Ectodermal cell (in vitro differentiated cells): ENCODE results near the gene SRRD.

Experiments used
- H3K27ac ChIP-seq: 2 replicates; pipeline ENCODE4 v1.7.0; 2013; ENCODE audit warnings: mild to moderate bottlenecking, low read depth, low read length; ENCODE audit not compliant: insufficient read depth, poor library complexity, severe bottlenecking
- H3K27me3 ChIP-seq: 2 replicates; pipeline ENCODE4 v1.7.0; 2013; ENCODE audit warnings: mild to moderate bottlenecking, low read length; ENCODE audit not compliant: insufficient read depth, control insufficient read depth, poor library complexity, severe bottlenecking
- H3K36me3 ChIP-seq: one replicate; pipeline ENCODE4 v1.7.0; 2013; ENCODE audit warnings: low read length; ENCODE audit not compliant: control insufficient read depth, insufficient read depth
- H3K4me1 ChIP-seq: one replicate; pipeline ENCODE4 v1.7.0; 2013; ENCODE audit warnings: low read length; ENCODE audit not compliant: control insufficient read depth, insufficient read depth
- H3K4me3 ChIP-seq: 2 replicates; pipeline ENCODE4 v1.7.0; 2013; ENCODE audit warnings: low read depth, low read length, control low read depth; ENCODE audit not compliant: insufficient read depth
- H3K9me3 ChIP-seq: 2 replicates; pipeline ENCODE4 v1.7.0; 2013; ENCODE audit warnings: mild to moderate bottlenecking, low read length, moderate library complexity; ENCODE audit not compliant: control insufficient read depth
- whole genome bisulfite sequencing, 2 experiments: methylation state at CpG; one replicate each; pipeline ENCODE4 v1.1.7; 2013; ENCODE audit warnings: missing lambda C conversion rate in 2 of 2; 5-methylcytosine and 5-hydroxymethylcytosine counted together

SRRD gene

DNA sequence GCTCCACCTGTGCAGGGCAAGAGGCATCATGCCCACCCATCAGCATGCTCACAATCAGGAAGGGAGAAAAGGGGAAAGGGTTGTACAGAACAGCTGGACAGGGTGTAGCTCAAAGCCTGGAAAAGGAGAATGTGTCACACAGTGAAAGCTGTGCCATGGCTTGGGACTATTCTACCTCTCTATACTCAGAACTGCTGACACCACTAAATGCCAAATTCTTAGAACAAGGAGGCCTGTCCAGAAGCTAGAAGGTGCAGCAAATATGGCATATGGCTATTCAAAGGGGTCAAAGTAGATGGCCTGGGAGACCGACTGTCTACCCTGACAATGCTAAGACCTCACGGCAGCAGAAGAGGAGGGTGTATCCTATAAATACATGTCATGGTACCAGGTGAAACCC, 12.9 kb upstream of the SRRD start:
- Histone ChIP-seq H3K27ac (no peak overlapping the region), H3K4me1 (no peaks in the 10 kb centered on the region), H3K27me3 (no peaks in the 10 kb centered on the region), H3K36me3 (peaks cover 47% of the 10 kb centered on the region), H3K4me3 (no peak overlapping the region), H3K9me3 (no peaks in the 10 kb centered on the region)
- WGBS, 2 experiments, result 88 to 93% methylated on average over 2 of the region's 2 CpGs

GRCh38 chr22:26471522-26471921, 12.2 kb upstream of the SRRD start:
- Histone ChIP-seq H3K4me1 (no peaks in the 10 kb centered on the region), H3K9me3 (no peaks in the 10 kb centered on the region), H3K27me3 (no peaks in the 10 kb centered on the region), H3K36me3 (peaks cover 42% of the 10 kb centered on the region), H3K27ac (no peak overlapping the region), H3K4me3 (no peak overlapping the region)
- 95 to 96% methylated on average over 5 of the region's 5 CpGs for WGBS, 2 experiments

DNA sequence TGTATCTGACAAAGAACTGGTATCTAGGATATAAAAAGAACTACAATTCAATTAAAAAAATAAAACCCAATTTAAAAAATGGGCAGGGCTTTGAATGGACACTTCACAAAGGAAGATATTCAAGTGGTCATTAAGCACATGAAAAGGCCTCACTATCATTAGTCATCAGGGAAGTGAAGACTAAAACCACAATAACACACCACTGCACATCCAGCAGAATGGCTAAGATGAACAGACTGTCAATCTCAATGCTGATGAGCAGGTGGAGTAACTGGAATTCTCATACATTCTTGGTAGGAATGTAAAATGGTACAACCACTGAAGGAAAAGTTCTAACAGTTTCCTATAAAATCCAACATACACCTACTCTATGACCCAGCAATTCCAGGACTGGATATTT, 9.0 kb upstream of the SRRD start:
- no peaks in the 10 kb centered on the region for H3K4me1 ChIP-seq
- no peaks in the 10 kb centered on the region for H3K9me3 ChIP-seq
- no peak overlapping the region for H3K4me3 ChIP-seq
- H3K36me3 ChIP-seq, result peaks cover 37% of the 10 kb centered on the region
- no peaks in the 10 kb centered on the region for H3K27me3 ChIP-seq
- H3K27ac ChIP-seq, result no peak overlapping the region

DNA sequence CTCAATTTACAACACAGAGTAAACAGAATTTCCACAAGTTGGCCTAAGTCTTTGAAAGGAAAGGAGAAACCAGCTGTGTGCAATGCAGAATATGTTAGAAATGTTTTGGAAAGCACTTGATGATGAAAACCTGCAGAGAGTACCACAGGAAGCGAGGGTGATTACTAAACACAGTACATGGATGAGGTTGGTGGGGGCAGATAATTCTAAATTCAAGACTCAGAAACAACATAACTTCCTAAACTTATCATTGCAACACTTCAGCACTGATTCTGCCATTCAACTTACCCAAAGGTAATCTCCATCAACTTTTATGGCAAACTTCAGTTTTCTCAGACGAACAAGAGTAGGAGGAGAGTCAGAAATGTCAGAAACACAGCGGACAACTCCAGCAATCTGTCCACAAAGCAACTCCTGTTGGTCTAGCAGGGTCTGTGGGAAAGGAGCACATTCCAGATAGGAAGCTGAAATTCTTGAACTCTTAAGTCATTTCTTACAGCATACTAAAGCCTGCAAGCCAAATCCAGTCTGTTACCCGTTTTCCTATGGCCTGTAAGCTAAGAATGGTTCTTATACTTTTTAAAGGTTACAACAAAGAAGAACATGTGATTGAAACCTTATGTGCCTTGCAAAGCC, 6.9 kb upstream of the SRRD start:
- Histone ChIP-seq H3K4me1 (peaks cover 5% of the 10 kb centered on the region), H3K9me3 (no peaks in the 10 kb centered on the region), H3K27ac (no peak overlapping the region), H3K27me3 (no peaks in the 10 kb centered on the region), H3K36me3 (peaks cover 28% of the 10 kb centered on the region), H3K4me3 (no peak overlapping the region)
- 89 to 95% methylated on average over 3 to 4 of the region's 4 CpGs for WGBS, 2 experiments

DNA sequence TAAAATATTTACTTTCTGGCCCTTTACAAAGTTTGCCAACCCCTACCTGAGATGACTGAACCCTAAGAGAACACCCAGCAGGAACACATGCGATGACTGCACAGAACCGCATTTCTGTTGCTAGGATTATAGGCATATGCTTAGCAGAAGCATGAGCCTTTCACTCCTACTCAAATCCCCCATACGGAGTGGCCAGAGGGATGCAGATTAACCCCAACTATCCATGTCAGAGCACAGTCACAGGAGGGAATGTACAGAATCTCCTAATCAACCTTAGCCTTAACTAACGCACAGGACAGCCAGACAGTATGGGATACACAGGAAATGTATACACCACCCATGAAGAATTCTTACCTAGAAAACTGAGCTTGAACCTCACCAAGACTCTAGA, 6.3 kb upstream of the SRRD start:
- Histone ChIP-seq H3K36me3 (peaks cover 23% of the 10 kb centered on the region), H3K9me3 (no peaks in the 10 kb centered on the region), H3K27ac (peak overlapping the region; percentile 4), H3K4me3 (no peak overlapping the region), H3K4me1 (peaks cover 6% of the 10 kb centered on the region), H3K27me3 (no peaks in the 10 kb centered on the region)
- WGBS, 2 experiments, result 65 to 66% methylated on average over 4 of the region's 4 CpGs

DNA sequence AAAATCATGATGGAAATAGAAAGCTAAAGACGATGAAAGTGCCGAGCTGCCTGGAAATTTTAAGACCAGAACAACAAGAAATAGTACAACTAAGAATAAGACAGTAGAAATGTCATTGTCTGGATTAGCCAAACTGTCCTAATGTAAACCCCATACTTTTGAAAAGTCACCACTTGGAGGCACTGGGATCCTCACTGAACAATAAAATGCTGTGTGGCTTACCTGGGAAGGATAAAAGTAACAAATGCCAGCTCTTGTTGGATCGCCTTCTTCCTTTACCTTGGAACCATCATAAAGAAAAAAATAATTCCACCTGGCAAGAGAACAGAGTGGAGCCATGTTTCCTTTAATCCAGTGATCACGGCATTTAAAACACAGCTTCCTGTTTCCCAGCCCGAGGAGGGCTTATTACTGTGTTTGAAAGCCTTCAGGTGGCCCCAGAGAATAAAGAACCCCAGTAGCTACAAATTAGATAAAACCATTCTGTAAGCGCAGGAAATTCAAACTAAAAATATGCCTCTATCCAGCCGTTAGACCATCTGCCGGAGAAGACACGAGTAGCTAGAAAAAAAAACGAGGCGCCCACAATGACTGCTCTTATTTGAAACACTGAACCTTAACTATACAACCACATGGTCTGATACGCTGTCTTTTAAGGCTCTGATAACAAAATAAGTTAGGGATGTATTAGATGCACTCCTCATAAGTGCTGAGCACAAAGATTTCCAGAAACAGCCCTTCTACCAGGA, 4.5 kb upstream of the SRRD start:
- Histone ChIP-seq H3K36me3 (peaks cover 18% of the 10 kb centered on the region), H3K27me3 (no peaks in the 10 kb centered on the region), H3K9me3 (no peaks in the 10 kb centered on the region), H3K27ac (no peak overlapping the region), H3K4me1 (peaks cover 12% of the 10 kb centered on the region), H3K4me3 (no peak overlapping the region)
- WGBS, 2 experiments, result 91 to 95% methylated on average over 11 to 12 of the region's 12 CpGs

DNA sequence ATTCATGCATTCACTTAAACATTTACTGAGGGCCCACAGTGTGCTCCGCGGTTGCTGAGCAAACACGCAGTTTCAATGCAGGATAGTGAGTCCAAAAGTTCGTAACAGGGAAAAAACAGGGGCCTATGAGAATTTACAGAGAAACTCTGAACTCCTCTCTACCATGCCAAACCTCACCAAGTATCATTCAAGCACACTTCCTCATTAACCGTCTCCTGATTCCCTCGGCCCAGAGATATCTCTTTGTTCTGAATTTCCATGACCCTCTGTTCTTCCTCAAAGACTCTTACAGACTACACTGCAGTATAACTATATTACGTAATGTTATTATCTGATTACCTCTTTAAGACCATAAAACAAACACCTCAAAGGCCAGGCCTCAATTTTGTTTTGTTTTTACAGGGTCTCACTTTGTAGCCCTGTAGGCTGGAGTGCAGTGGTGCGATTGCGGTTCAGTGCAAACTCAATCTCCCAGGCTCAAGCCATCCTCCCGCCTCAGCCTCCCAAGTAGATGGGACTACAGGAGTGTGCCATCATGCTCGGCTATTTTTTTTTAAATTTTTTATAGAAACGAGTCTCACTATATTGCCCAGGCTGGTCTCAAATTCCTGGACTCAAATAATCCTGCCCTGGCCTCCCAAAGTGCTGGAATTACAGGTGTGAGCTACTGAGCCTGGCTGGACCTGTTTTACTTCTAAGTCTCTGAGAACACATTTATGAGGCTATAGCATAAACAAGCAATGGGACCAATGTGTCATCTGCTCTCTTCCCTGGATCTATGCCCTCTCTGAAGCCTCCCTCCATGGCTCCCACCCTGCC, 3.7 kb upstream of the SRRD start:
- no peaks in the 10 kb centered on the region for H3K27me3 ChIP-seq
- 90 to 92% methylated on average over 12 of the region's 12 CpGs for WGBS, 2 experiments
- no peak overlapping the region for H3K27ac ChIP-seq
- H3K9me3 ChIP-seq, result no peaks in the 10 kb centered on the region
- no peak overlapping the region for H3K4me3 ChIP-seq
- H3K36me3 ChIP-seq, result peaks cover 14% of the 10 kb centered on the region
- peaks cover 18% of the 10 kb centered on the region for H3K4me1 ChIP-seq

- peaks cover 18% of the 10 kb centered on the region for H3K4me1 ChIP-seq
- H3K9me3 ChIP-seq, result no peaks in the 10 kb centered on the region
- no peak overlapping the region for H3K27ac ChIP-seq
- no peak overlapping the region for H3K4me3 ChIP-seq
- H3K36me3 ChIP-seq, result peaks cover 14% of the 10 kb centered on the region
- H3K27me3 ChIP-seq, result no peaks in the 10 kb centered on the region
- 80 to 93% methylated on average over 2 of the region's 2 CpGs for WGBS, 2 experiments
Measured at GRCh38 chr22:26480611-26480932, 3.1 kb upstream of the SRRD start.

DNA sequence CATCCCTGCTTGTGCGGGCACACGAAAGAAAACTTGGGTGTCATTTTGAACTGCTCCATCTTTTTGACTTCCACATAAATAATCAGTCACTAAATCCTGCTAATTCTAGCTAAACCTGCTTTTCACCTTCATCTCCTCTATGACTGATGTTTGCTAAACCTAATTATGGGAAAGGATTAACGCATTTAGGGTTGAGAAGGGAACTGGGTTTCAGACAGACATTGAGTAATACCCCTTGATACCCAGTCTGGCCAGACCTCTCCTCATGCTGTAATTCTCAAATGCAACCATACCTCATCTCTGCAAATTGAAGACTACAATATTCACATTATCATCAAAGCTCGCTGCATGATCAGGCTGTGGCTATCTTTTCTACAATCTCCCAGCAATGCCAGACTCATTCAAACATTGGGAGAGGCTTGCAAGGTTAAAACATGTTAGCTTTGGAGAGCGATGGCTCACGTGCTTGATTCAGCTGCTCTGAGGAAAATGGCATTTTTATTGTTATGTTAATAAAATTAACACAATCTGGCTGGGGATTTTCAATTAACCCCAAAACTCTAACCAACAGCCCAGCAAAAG, 2.5 kb upstream of the SRRD start:
- H3K36me3 ChIP-seq, result peaks cover 14% of the 10 kb centered on the region
- H3K9me3 ChIP-seq, result no peaks in the 10 kb centered on the region
- peaks cover 18% of the 10 kb centered on the region for H3K4me1 ChIP-seq
- WGBS, 2 experiments, result 79 to 94% methylated on average over 4 to 6 of the region's 6 CpGs
- no peak overlapping the region for H3K4me3 ChIP-seq
- no peak overlapping the region for H3K27ac ChIP-seq
- no peaks in the 10 kb centered on the region for H3K27me3 ChIP-seq

DNA sequence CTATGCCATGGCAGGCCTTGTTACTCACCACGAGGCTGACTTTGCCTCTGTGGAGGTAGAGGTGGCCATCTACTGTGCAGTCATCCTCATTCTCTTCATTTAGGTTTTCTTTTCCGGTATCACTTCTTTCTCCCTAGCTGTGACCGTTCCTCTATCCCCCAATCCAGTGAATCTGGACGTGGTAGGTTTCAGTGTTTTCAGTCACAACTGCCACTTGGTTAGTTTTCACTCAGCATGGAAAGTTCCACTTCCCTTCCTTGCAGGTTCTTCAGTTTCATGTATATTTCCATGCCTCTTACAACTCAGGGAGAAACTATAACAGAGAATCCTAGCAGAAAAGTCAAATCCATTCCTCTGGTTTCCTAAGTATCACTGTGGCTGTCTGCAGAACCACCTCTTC, 2.0 kb upstream of the SRRD start:
- Histone ChIP-seq H3K27me3 (no peaks in the 10 kb centered on the region), H3K4me1 (peaks cover 18% of the 10 kb centered on the region), H3K27ac (no peak overlapping the region), H3K4me3 (no peak overlapping the region), H3K9me3 (no peaks in the 10 kb centered on the region), H3K36me3 (peaks cover 14% of the 10 kb centered on the region)
- 91% methylated on average over 4 of the region's 4 CpGs for WGBS, 2 experiments
